Cortex of kidney (tissue), 1 donor: Measurements from ENCODE around the gene HSPA12B.

Experiments used
- DNase-seq: peaks from one replicate; lab custom pipeline; 2025; lab: John Stamatoyannopoulos, UW

The HSPA12B gene

GRCh38 chr20:3749087-3749688, 16.7 kb downstream of the HSPA12B start:
- no peak for DNase-seq

GRCh38 chr20:3749689-3750531, 17.4 kb downstream of the HSPA12B start:
- no peak for DNase-seq

DNA sequence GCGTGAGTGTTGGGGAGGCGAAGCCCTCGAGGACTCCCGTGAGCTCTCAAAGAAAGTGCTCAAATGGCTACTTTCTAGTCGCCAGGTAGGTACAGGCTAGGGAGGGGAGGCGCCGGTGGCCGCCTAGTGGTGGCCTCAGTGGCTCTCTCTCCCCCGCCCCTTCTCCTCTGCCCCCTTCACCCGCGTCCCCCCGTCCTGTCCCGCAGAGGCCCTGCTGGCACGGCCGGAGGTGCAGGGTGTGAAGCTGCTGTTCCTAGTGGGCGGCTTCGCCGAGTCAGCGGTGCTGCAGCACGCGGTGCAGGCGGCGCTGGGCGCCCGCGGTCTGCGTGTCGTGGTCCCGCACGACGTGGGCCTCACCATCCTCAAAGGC, 18.8 kb downstream of the HSPA12B start:
- DNase-seq = no peak

DNA sequence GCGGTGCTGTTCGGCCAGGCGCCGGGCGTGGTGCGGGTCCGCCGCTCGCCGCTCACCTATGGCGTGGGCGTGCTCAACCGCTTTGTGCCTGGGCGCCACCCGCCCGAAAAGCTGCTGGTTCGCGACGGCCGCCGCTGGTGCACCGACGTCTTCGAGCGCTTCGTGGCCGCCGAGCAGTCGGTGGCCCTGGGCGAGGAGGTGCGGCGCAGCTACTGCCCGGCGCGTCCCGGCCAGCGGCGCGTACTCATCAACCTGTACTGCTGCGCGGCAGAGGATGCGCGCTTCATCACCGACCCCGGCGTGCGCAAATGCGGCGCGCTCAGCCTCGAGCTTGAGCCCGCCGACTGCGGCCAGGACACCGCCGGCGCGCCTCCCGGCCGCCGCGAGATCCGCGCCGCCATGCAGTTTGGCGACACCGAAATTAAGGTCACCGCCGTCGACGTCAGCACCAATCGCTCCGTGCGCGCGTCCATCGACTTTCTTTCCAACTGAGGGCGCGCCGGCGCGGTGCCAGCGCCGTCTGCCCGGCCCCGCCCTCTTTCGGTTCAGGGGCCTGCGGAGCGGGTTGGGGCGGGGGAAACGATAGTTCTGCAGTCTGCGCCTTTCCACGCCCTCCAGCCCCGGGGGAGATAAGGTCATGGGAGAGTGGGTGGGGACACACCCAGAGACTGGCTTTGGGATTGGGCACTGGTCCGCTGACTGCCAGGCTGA, 19.3 kb downstream of the HSPA12B start:
- DNase-seq = no peak

- no peak for DNase-seq
These were observed 19.9 kb downstream of the HSPA12B start for GRCh38 chr20:3752386-3752759.

DNA sequence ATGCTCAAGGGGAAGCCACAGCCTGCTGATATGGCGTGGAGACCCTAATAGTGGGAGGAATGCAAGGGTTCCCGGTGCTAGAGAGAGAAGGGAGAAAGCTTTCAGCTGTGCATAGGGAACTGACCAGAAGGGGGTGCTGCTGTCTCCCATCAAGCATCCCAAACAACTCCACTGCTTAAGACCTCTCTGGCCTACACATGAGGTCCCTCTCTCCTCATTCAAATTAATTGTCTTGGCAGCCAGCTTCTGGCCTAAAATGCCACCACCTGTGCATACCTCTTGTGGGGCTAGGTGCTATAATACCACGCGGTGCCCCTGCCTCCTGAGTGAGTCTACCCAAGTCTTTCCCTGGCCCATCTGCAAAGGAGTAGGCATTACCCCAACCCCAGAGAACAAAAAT, 20.6 kb downstream of the HSPA12B start:
- no peak for DNase-seq

DNA sequence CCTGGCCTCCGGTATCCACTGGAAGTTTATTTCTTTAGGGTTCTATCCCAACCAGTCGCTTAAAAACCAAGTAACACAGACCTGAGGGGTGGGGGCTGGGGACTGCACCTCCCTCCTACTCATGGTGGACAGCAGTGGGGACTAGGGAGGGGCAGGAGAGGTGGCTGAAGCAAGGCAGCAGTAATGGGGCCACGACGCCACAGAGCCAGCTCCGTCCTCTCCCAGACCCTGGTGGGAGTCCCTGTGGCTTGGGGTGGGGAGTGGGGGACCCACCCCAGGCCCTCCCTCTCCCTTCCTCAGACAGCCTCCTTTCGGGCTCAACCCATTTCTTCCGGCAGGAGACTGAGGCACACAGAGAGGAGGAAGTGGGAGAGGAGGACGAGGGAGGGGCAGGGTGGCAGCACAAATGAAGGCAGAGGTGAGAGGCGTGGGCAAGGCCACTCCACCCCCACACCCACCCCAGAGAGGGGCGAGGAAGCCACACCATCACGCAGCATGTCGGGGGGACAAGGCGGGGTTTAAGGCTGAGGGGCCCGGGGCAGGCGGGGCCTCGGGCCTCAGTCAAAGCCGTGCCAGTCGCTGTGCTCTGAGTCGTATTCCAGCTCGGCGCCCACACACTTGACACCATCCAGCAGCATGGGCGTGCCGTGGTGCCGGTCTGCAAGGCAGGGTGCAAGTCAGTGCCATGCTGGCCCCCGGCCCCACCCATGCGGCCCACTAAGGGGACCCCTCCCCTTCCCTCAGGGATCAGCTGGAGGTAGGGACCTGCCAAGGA, 21.2 kb downstream of the HSPA12B start:
- no peak for DNase-seq

GRCh38 chr20:3754276-3754630, 21.8 kb downstream of the HSPA12B start:
- no peak for DNase-seq

DNA sequence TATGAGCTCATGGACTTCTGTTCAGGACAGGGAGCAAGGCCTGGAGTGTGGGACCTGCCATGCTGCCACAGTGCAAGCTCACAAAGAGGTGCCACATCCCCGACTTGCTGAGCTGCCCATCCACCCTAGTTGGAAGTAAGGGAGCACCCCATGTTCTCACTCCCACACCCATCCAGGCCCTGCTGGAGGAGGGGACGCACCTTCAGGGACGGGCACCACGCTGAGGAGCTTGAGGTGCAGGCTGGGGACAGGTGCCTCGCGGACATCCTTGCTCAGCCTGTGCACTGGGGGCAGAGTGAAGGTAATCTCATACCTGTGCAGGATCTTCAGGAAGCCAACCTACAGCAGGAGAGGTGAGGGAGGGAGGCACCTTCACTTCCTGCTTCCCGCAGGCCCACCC, 22.8 kb downstream of the HSPA12B start:
- no peak for DNase-seq

DNA sequence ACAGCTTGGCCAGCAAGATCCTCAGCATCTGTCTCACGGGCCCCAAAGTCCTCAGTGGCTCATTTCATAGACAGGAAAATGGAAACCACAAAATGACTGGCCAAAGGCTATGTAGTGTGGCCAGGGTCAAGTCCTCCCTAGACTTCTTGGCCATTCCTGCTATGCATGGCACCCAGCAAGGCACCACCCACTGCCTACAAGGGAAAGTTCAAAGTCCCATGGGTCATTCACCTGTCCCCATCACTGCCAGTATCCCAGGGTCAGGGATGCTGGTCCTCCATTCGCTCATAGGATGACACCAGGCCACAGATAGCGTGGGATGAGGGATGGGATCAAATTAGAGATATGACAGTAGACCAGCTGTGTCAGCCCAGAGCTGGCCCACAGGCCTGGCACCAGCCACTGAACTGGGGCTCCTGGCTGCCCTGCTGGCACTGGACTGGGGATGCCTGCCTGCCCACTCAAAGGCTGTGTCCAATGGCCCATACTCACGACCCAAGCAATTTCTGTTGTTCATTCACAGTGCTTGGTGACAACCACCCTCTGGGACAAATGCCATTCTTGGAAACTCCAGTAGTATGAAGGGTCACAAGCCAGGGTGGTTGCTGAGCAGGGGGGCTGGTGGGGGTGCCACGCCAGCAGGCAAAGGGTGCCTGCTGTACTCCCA, 23.5 kb downstream of the HSPA12B start:
- DNase-seq = no peak

DNA sequence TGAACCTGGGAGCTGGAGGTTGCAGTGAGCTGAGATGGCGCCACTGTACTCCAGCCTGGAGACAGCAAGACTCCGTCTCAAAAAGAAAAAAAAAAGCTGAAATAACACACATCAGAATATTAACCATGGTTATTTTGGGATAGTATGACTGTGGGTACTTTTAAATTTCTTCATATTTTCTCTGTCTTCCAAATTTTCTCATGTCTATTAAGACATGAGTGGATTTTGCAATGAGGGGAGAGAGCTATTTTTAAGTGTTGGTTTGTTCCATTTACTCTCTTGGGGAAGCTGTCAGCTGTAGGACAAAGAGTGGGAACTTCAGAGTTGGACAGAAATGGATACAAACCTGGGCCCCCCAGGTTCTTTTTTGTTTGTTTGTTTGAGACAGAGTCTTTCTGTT, 24.8 kb downstream of the HSPA12B start:
- no peak for DNase-seq

- DNase-seq = no peak
These were observed 26.1 kb downstream of the HSPA12B start for GRCh38 chr20:3758566-3758965.

DNA sequence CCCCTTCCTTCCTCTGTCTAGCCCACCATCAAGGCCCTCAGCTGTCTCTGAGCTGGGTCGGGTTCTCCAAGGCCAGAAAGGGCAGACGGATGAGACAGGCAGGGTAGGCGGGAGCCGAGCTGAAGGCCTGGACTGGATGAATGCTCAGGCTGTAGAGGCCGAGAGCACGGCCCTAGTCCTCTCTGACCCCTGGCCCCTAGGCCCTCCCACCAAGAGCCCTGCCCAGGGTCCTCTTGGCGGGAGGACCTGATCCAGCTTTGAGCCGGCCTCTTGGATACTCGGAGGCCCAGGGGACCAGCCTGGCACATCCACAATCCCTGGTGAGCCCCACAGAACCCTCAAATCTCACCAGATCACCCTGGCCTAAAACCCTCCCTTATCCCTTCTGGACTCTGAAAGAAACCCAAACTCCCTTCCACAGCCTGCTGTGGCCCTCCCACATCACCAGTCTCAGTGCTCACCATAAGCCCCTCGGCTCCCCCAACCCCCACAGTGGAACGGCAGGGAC, 26.9 kb downstream of the HSPA12B start:
- no peak for DNase-seq

GRCh38 chr20:3759884-3760283, 27.4 kb downstream of the HSPA12B start:
- DNase-seq = no peak

- DNase-seq = no peak
These were observed 28.3 kb downstream of the HSPA12B start for GRCh38 chr20:3760655-3761348.

DNA sequence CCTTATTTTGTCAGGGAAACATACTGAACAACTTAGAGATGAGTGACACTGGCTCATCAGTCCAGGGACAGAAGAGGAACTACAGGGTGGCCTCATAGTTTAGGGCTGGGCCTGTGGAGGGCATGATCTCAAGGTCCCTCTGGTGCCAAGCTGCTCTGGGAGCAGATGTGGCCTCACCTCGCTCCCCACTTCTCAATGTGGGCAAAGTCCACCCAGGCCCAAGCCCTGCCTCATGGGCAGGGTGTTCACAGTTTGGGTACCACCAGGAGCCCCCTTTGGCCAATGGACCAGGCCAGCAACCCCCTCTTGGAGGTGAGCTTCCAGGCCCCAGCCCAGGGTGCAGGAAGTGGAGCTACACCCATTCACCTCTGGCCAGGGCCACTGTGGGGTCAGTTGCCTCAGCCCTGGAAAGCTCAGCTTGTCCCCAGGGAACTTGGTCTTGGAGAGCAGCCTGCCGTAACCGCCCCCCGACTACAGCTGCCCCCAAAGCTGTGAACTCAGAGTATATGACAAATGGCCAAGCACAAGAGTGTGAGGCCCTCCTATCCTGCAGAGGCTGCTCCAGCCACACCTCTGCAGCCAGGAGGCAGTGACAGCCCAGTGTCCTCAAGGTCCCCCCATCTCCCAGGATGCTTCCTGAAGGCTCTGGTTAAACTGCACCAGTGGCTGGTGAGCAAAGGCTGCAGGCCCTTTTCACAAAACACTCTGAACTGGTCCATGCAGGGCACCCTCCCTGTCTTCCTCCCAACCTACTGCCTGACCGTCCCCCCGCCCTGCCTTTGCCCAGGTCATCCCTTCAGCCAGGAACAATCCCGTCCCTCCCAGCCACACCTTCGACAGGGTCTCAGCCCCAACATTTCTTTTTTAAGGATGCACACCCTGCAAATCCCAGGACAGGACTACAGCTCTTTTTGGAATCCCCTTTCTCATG, 31.5 kb downstream of the HSPA12B start:
- no peak for DNase-seq

DNA sequence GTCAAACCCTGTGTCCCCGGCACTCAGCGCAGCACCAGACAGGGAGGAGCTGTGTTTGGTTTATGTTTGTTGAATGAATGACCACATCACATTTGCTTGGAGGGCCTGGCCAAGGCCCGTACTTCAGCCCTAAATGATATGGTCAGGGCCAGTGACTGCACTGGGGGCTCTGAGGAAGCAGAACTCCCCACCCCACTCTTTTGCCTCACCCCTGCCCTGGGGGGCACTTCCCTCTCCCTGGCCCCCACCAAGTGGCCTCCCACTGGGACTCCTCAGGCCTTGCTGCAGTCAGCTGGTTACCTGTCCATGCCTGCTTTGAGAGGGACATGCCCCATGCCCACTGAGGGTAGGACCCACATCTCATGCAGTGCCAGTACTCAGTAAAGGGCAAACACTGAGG, 32.2 kb downstream of the HSPA12B start:
- no peak for DNase-seq

- no peak for DNase-seq
These were observed 32.8 kb downstream of the HSPA12B start for GRCh38 chr20:3765171-3765882.

GRCh38 chr20:3766422-3767109, 34.1 kb downstream of the HSPA12B start:
- no peak for DNase-seq
